Kidney (tissue), 14 donors: ENCODE data around the gene ZNF358. TPM values are rescaled to one million over a fixed set of nuclear protein-coding genes. Genes with fewer than 3 reads are reported as not detected.

Experiments used
- DNase-seq, 5 donors: peaks; one replicate each; pipeline ENCODE4 v3.0.0-alpha.2; 2013 to 2020
- FAIRE-seq: peaks from 2 replicates; lab custom pipeline; 2012; peaks lifted over from hg19 to GRCh38; lab: Jason Lieb, UNC
- H3K27ac ChIP-seq, 2 donors: one replicate each; pipeline ENCODE4 v1.7.0; 2013; ENCODE audit warnings: low read depth in 2 of 2, low read length in 2 of 2, inconsistent platforms in 1 of 2
- H3K27me3 ChIP-seq: one replicate; pipeline ENCODE4 v1.7.1; 2013; ENCODE audit warnings: low read length, inconsistent platforms; ENCODE audit not compliant: control insufficient read depth, insufficient read depth
- H3K36me3 ChIP-seq, 3 donors: one replicate each; pipeline versions ENCODE4 v1.7.0 to v1.7.1; 2013; ENCODE audit warnings: low read length in 3 of 3, control low read depth in 1 of 3, inconsistent platforms in 1 of 3; ENCODE audit not compliant: insufficient read depth in 3 of 3, control insufficient read depth in 2 of 3
- H3K4me1 ChIP-seq, 3 donors: one replicate each; pipeline versions ENCODE4 v1.7.0 to v1.7.1; 2013; ENCODE audit warnings: low read length in 3 of 3, inconsistent platforms in 1 of 3, low read depth in 1 of 3; ENCODE audit not compliant: control insufficient read depth in 2 of 3, insufficient read depth in 2 of 3
- H3K4me3 ChIP-seq, 3 donors: one replicate each; pipeline versions ENCODE4 v1.7.0 to v1.8.1; 2013; ENCODE audit warnings: low read length in 3 of 3, control low read depth in 1 of 3, inconsistent platforms in 1 of 3
- H3K9ac ChIP-seq, 3 donors: one replicate each; pipeline versions ENCODE4 v1.7.0 to v1.7.1; 2013; ENCODE audit warnings: low read length in 3 of 3, control low read depth in 1 of 3, inconsistent platforms in 1 of 3
- H3K9me3 ChIP-seq, 3 donors: one replicate each; pipeline versions ENCODE4 v1.7.0 to v1.7.1; 2013; ENCODE audit warnings: low read length in 3 of 3, control low read depth in 1 of 3, inconsistent platforms in 1 of 3; ENCODE audit not compliant: control insufficient read depth in 2 of 3, insufficient read depth in 1 of 3
- CTCF ChIP-seq: IDR thresholded peaks from 3 replicates; pipeline ENCODE4 v1.5.1; 2012; ENCODE audit warnings: mild to moderate bottlenecking, moderate library complexity, borderline replicate concordance; ENCODE audit not compliant: insufficient read depth; ENCODE audit errors: extremely low read depth
- intact Hi-C: fragments of 100-400 bp; cut with DNase I; formaldehyde crosslinking; loops from one replicate; pipeline ENCODE4 v1.11.1; 2022
- polyA plus RNA-seq: library from polyadenylated mRNA; stranded (reverse); fragments of 350-450 nt; fragmentation: Illumina TruSeq; extraction: RNeasy Lipid Tissue Mini Kit (QIAGEN cat#74804); gene quantifications from one replicate; pipeline ENCODE4 v1.2.3, GENCODE V29; 2014; ENCODE audit warnings: low read depth, low replicate concordance; ENCODE audit not compliant: insufficient read depth
- total RNA-seq: library from RNA; stranded (reverse); fragmentation: NEBNext Ultra II Directional; extraction: Animal tissue kit (Norgen Biotek cat#: 25700); gene quantifications from one replicate; pipeline ENCODE4 v1.2.1, GENCODE V29; 2021
- donor health status: control.
- donor health status: control.
- donor health status: control.
- donor health status: control.
- donor health status: control.
- donor health status: DM: yes; HTN: yes; CAD: no.
- donor health status: Normal renal cell carcinoma (clear cell type).

The ZNF358 gene
- total and polyA plus RNA-seq, 2 donors from 2014 or later: 39.1 to 79.1 TPM

GRCh38 chr19:7500811-7501450 lies 15.0 kb upstream of the ZNF358 start:
- TF ChIP-seq CTCF: no peak
- Histone ChIP-seq H3K9ac (no peak overlapping the region), H3K27me3 (no peaks in the 10 kb centered on the region), H3K27ac (no peak overlapping the region), H3K36me3 (no peaks in the 10 kb centered on the region), H3K4me3 (peak overlapping the region in 2 of 3 donors; percentile 7 to 47), H3K4me1 (peaks cover 0 to 5% (median 4%) of the 10 kb centered on the region in 3 donors), H3K9me3 (no peaks in the 10 kb centered on the region)
- DNase-seq (peak; percentile 75 to 93 (median 90)), FAIRE-seq (no peak)
- intact Hi-C loops: no loop called here

GRCh38 chr19:7502552-7502951 lies 13.4 kb upstream of the ZNF358 start:
- no peaks in the 10 kb centered on the region for H3K27me3 ChIP-seq
- H3K36me3 ChIP-seq: no peaks in the 10 kb centered on the region
- FAIRE-seq: no peak
- DNase-seq: no peak
- peaks cover 0 to 5% (median 4%) of the 10 kb centered on the region in 3 donors for H3K4me1 ChIP-seq
- H3K9ac ChIP-seq: no peak overlapping the region
- H3K9me3 ChIP-seq: no peaks in the 10 kb centered on the region
- H3K4me3 ChIP-seq: no peak overlapping the region
- intact Hi-C loops: no loop called here
- TF ChIP-seq CTCF: no peak
- no peak overlapping the region for H3K27ac ChIP-seq

GRCh38 chr19:7504684-7505083 lies 11.2 kb upstream of the ZNF358 start:
- Histone ChIP-seq H3K27me3 (no peaks in the 10 kb centered on the region), H3K9me3 (no peaks in the 10 kb centered on the region), H3K36me3 (no peaks in the 10 kb centered on the region), H3K4me1 (peaks cover 0 to 5% (median 4%) of the 10 kb centered on the region in 3 donors), H3K9ac (no peak overlapping the region), H3K27ac (no peak overlapping the region), H3K4me3 (no peak overlapping the region)
- FAIRE-seq (no peak), DNase-seq (no peak)
- TF ChIP-seq CTCF: no peak
- intact Hi-C loops: no loop called here
